ENCODE results near the gene PCDH9.

- no peak for TF ChIP-seq SIN3A (IDR thresholded peaks at IDR 0.05; ENCODE audit: borderline replicate concordance, insufficient read depth, low read length)
- TF ChIP-seq POLR2AphosphoS5 (IDR thresholded peaks at IDR 0.05; ENCODE audit: low read depth, low read length), result no peak
- no peak for TF ChIP-seq REST (IDR thresholded peaks at IDR 0.05; ENCODE audit: insufficient read depth in 1 of 2, low read depth in 2 of 2, low read length in 2 of 2)
- no peak for TF ChIP-seq TAF1 (IDR thresholded peaks at IDR 0.05; ENCODE audit: borderline replicate concordance, insufficient read depth, low read length)
Observed at GRCh38 chr13:67225252-67226159, 4.6 kb downstream of the PCDH9 start.
